ENCODE measurements around the gene TRIM37.

The TRIM37 gene

DNA sequence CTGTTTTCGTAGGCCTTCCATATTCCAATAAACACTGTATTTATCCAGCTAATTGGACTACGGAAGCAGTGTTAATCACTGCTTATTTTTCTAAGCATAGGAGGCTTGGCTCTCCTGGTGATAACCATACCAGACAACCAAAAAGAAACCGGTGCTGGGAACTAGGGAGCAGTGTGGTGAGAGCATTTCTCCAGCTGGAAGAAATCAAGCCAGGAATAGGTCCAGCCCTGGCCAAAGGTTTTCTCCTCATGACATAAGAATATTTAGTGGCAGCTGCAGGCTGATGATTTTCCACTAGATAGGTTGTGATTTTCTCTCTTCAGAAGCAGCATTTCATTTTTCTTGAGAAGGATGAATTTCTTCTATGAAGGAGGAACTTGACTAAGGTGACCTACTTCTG lies 141.5 kb downstream of the TRIM37 start:
- no peaks in the 10 kb centered on the region for H3K9me3 ChIP-seq (ENCODE audit: control insufficient read depth, insufficient read depth, low read depth, low read length)
- H3K4me1 ChIP-seq (ENCODE audit: control insufficient read depth, insufficient read depth, low read length): peaks cover 10% of the 10 kb centered on the region; the same call in 1 of the 2 replicates
- no peak overlapping the region for H3K4me3 ChIP-seq (ENCODE audit: low read depth, low read length)
- POLR2A ChIA-PET: no interaction called here
- CTCF ChIA-PET: interaction anchor here (0.8 kb wide), 1 partner anchor 388 kb away, joined by 3 read pairs; no protein-coding TSS in a partner anchor
- TF ChIP-seq ZBTB1 (tag by site-specific recombination; IDR thresholded peaks at IDR 0.05) (no peak), ZNF274 (IDR thresholded peaks at IDR 0.05; ENCODE audit: low read length) (no peak), ZNF274 (tag by site-specific recombination; IDR thresholded peaks at IDR 0.05; ENCODE audit: borderline replicate concordance) (no peak), ZNF202 (tag by site-specific recombination; IDR thresholded peaks at IDR 0.05; ENCODE audit: borderline replicate concordance) (no peak), ZBTB26 (tag by site-specific recombination; optimal IDR thresholded peaks at IDR 0.05) (no peak), ZBTB8A (tag by site-specific recombination; IDR thresholded peaks at IDR 0.05) (no peak), ZNF416 (tag by site-specific recombination; IDR thresholded peaks at IDR 0.05) (no peak), GFI1B (tag by site-specific recombination; IDR thresholded peaks at IDR 0.05) (no peak), ZNF529 (tag by site-specific recombination; IDR thresholded peaks at IDR 0.05; ENCODE audit: insufficient replicate concordance) (no peak), ZFP37 (tag by site-specific recombination; IDR thresholded peaks at IDR 0.05) (no peak), ZNF18 (tag by site-specific recombination; IDR thresholded peaks at IDR 0.05) (no peak), ZNF544 (tag by site-specific recombination; IDR thresholded peaks at IDR 0.05) (no peak), PRDM10 (tag by site-specific recombination; IDR thresholded peaks at IDR 0.05) (no peak), ZNF155 (tag by site-specific recombination; IDR thresholded peaks at IDR 0.05) (no peak), ZNF394 (tag by site-specific recombination; IDR thresholded peaks at IDR 0.05; ENCODE audit: borderline replicate concordance) (no peak), SETDB1 (IDR thresholded peaks at IDR 0.05; ENCODE audit: insufficient read length, low read length) (no peak)
- TF ChIP-seq, protein P1, sequence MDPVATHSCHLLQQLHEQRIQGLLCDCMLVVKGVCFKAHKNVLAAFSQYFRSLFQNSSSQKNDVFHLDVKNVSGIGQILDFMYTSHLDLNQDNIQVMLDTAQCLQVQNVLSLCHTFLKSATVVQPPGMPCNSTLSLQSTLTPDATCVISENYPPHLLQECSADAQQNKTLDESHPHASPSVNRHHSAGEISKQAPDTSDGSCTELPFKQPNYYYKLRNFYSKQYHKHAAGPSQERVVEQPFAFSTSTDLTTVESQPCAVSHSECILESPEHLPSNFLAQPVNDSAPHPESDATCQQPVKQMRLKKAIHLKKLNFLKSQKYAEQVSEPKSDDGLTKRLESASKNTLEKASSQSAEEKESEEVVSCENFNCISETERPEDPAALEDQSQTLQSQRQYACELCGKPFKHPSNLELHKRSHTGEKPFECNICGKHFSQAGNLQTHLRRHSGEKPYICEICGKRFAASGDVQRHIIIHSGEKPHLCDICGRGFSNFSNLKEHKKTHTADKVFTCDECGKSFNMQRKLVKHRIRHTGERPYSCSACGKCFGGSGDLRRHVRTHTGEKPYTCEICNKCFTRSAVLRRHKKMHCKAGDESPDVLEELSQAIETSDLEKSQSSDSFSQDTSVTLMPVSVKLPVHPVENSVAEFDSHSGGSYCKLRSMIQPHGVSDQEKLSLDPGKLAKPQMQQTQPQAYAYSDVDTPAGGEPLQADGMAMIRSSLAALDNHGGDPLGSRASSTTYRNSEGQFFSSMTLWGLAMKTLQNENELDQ (tag by site-specific recombination; IDR thresholded peaks at IDR 0.05; ENCODE audit: low read depth): no peak
- TF ChIP-seq, protein P2, sequence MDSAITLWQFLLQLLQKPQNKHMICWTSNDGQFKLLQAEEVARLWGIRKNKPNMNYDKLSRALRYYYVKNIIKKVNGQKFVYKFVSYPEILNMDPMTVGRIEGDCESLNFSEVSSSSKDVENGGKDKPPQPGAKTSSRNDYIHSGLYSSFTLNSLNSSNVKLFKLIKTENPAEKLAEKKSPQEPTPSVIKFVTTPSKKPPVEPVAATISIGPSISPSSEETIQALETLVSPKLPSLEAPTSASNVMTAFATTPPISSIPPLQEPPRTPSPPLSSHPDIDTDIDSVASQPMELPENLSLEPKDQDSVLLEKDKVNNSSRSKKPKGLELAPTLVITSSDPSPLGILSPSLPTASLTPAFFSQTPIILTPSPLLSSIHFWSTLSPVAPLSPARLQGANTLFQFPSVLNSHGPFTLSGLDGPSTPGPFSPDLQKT (IDR thresholded peaks at IDR 0.05; ENCODE audit: borderline replicate concordance, low read depth, low read length): no peak
- TF ChIP-seq, protein P3, sequence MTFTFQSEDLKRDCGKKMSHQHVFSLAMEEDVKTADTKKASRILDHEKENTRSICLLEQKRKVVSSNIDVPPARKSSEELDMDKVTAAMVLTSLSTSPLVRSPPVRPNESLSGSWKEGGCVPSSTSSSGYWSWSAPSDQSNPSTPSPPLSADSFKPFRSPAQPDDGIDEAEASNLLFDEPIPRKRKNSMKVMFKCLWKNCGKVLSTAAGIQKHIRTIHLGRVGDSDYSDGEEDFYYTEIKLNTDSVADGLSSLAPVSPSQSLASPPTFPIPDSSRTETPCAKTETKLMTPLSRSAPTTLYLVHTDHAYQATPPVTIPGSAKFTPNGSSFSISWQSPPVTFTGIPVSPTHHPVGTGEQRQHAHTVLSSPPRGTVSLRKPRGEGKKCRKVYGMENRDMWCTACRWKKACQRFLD (tag by site-specific recombination; IDR thresholded peaks at IDR 0.05): no peak
- TF ChIP-seq, protein P4, sequence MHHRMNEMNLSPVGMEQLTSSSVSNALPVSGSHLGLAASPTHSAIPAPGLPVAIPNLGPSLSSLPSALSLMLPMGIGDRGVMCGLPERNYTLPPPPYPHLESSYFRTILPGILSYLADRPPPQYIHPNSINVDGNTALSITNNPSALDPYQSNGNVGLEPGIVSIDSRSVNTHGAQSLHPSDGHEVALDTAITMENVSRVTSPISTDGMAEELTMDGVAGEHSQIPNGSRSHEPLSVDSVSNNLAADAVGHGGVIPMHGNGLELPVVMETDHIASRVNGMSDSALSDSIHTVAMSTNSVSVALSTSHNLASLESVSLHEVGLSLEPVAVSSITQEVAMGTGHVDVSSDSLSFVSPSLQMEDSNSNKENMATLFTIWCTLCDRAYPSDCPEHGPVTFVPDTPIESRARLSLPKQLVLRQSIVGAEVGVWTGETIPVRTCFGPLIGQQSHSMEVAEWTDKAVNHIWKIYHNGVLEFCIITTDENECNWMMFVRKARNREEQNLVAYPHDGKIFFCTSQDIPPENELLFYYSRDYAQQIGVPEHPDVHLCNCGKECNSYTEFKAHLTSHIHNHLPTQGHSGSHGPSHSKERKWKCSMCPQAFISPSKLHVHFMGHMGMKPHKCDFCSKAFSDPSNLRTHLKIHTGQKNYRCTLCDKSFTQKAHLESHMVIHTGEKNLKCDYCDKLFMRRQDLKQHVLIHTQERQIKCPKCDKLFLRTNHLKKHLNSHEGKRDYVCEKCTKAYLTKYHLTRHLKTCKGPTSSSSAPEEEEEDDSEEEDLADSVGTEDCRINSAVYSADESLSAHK (tag by site-specific recombination; IDR thresholded peaks at IDR 0.05): no peak
- TF ChIP-seq, protein P5, sequence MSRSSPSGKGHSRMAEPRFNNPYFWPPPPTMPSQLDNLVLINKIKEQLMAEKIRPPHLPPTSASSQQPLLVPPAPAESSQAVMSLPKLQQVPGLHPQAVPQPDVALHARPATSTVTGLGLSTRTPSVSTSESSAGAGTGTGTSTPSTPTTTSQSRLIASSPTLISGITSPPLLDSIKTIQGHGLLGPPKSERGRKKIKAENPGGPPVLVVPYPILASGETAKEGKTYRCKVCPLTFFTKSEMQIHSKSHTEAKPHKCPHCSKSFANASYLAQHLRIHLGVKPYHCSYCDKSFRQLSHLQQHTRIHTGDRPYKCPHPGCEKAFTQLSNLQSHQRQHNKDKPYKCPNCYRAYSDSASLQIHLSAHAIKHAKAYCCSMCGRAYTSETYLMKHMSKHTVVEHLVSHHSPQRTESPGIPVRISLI (tag by site-specific recombination; IDR thresholded peaks at IDR 0.05): no peak
- no peaks in the 10 kb centered on the region for H3K36me3 ChIP-seq (ENCODE audit: control insufficient read depth in 2 of 2, insufficient read depth in 1 of 2, low read length in 2 of 2)
- no peak overlapping the region for H3K27ac ChIP-seq (ENCODE audit: extremely low read depth, low read depth, low read length)
